ENCODE measurements around the gene RNF144B.

Gene RNF144B

GRCh38 chr6:18380158-18380836 lies 6.9 kb upstream of the RNF144B start:
- Histone ChIP-seq H3K36me3 (ENCODE audit: control insufficient read depth, insufficient read depth, low read length) (no peaks in the 10 kb centered on the region), H3K27me3 (replicated peaks; ENCODE audit: control insufficient read depth, insufficient read depth, low read length) (no peaks in the 10 kb centered on the region; the same call in 1 of the 2 replicates), H3K4me3 (replicated peaks; ENCODE audit: low read depth, low read length) (no peak overlapping the region)
- DNase-seq (ENCODE audit: extremely low read depth, insufficient read length): no peak
- TF ChIP-seq CTCF (IDR thresholded peaks at IDR 0.05; ENCODE audit: insufficient read depth, low read length, poor library complexity, severe bottlenecking): no peak

GRCh38 chr6:18380851-18381250 lies 6.3 kb upstream of the RNF144B start:
- no peak overlapping the region for H3K4me3 ChIP-seq (replicated peaks; ENCODE audit: low read depth, low read length)

GRCh38 chr6:18383441-18383840 lies 3.7 kb upstream of the RNF144B start:
- no peak overlapping the region for H3K4me3 ChIP-seq (replicated peaks; ENCODE audit: low read depth, low read length)
- peaks cover 2% of the 10 kb centered on the region for H3K27me3 ChIP-seq (replicated peaks; ENCODE audit: control insufficient read depth, insufficient read depth, low read length)
- no peak for DNase-seq (ENCODE audit: extremely low read depth, insufficient read length)
- H3K36me3 ChIP-seq (ENCODE audit: control insufficient read depth, insufficient read depth, low read length): no peaks in the 10 kb centered on the region
- TF ChIP-seq CTCF (IDR thresholded peaks at IDR 0.05; ENCODE audit: insufficient read depth, low read length, poor library complexity, severe bottlenecking): no peak

More at GRCh38 chr6:18380851-18381250, 6.3 kb upstream of the RNF144B start:
- no peak for DNase-seq (ENCODE audit: extremely low read depth, insufficient read length)
- no peaks in the 10 kb centered on the region for H3K36me3 ChIP-seq (ENCODE audit: control insufficient read depth, insufficient read depth, low read length)
- no peak for TF ChIP-seq CTCF (IDR thresholded peaks at IDR 0.05; ENCODE audit: insufficient read depth, low read length, poor library complexity, severe bottlenecking)
- no peaks in the 10 kb centered on the region for H3K27me3 ChIP-seq (replicated peaks; ENCODE audit: control insufficient read depth, insufficient read depth, low read length)

- DNase-seq (ENCODE audit: extremely low read depth, insufficient read length): no peak
- H3K36me3 ChIP-seq (ENCODE audit: control insufficient read depth, insufficient read depth, low read length): no peaks in the 10 kb centered on the region
- H3K27me3 ChIP-seq (replicated peaks; ENCODE audit: control insufficient read depth, insufficient read depth, low read length): peaks cover 2% of the 10 kb centered on the region
- H3K4me3 ChIP-seq (replicated peaks; ENCODE audit: low read depth, low read length): no peak overlapping the region
- no peak for TF ChIP-seq CTCF (IDR thresholded peaks at IDR 0.05; ENCODE audit: insufficient read depth, low read length, poor library complexity, severe bottlenecking)
Observed at GRCh38 chr6:18384621-18385020, 2.5 kb upstream of the RNF144B start.

GRCh38 chr6:18386298-18386976 lies 713 bp upstream of the RNF144B start:
- no peak for TF ChIP-seq CTCF (IDR thresholded peaks at IDR 0.05; ENCODE audit: insufficient read depth, low read length, poor library complexity, severe bottlenecking)
- no peaks in the 10 kb centered on the region for H3K36me3 ChIP-seq (ENCODE audit: control insufficient read depth, insufficient read depth, low read length)
- DNase-seq (ENCODE audit: extremely low read depth, insufficient read length): no peak
- no peak overlapping the region for H3K4me3 ChIP-seq (replicated peaks; ENCODE audit: low read depth, low read length)
- peaks cover 3% of the 10 kb centered on the region for H3K27me3 ChIP-seq (replicated peaks; ENCODE audit: control insufficient read depth, insufficient read depth, low read length)
